GM12872 (cell line): ENCODE measurements around the gene PAPPA.

Source experiments
- CTCF ChIP-seq: IDR thresholded peaks from 3 replicates; pipeline ENCODE4 v1.5.1; 2011; ENCODE audit warnings: low read depth, mild to moderate bottlenecking, low read length, moderate library complexity; ENCODE audit not compliant: insufficient read depth

The PAPPA gene

GRCh38 chr9:116144555-116144954, 9.0 kb upstream of the PAPPA start:
- TF ChIP-seq CTCF: no peak

GRCh38 chr9:116145036-116145435, 8.6 kb upstream of the PAPPA start:
- TF ChIP-seq CTCF: no peak

GRCh38 chr9:116147821-116148220, 5.8 kb upstream of the PAPPA start:
- TF ChIP-seq CTCF: no peak

GRCh38 chr9:116149844-116150243, 3.7 kb upstream of the PAPPA start:
- peak; percentile 65 for TF ChIP-seq CTCF

GRCh38 chr9:116151199-116151598, 2.4 kb upstream of the PAPPA start:
- no peak for TF ChIP-seq CTCF

GRCh38 chr9:116151966-116152381, 1.6 kb upstream of the PAPPA start:
- TF ChIP-seq CTCF: no peak

- no peak for TF ChIP-seq CTCF
Measured at GRCh38 chr9:116152390-116152789, 1.2 kb upstream of the PAPPA start.
